ENCODE data around the gene ARHGEF4. TPM values are rescaled to one million over a fixed set of nuclear protein-coding genes. Genes with fewer than 3 reads are reported as not detected.

The ARHGEF4 gene
- total and polyA plus RNA-seq, 2 donors (not counting 3 experiments of a cell fraction or from before 2014, with no cell fraction given) = not detected

DNA sequence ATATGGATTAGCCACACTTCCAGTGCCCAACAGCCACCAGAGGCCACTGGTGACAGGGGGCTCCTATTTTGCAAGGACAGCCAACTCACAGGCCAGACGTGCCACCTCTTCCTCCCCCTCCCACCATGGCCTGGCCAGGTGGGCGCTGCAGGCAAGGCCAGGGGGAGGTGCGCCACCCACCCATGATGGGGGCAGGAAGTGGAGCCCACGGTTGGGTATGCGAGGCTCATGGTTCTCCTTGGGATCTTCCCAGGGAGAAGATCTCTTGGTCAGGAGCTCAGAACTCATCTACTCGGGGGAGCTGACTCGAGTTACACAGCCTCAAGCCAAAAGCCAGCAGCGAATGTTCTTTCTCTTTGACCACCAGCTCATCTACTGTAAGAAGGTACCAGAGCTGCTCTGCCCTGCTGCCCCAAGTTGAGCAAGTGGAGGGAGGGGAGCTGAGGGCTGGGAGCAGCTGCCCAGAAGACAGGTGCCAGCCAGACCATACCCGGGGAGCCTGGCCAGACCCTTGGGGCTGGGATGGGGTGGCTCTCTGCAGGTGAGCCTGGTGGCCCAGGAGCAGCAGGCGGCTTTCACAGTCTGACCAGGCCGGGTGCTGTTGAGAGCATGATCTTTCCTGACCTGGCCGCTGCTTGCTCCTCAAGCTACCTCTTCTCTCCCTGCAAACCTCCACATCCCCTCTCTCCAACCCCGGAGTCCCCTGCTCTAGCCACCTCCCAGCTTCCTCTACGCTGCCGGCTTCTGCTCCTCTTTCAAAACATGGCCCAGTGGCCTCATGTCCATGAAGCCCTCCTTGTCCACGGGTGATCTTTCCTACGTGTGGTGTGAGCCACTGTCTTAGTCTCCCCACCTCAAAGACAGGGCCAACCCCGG, 206.7 kb downstream of the ARHGEF4 start:
- TF ChIP-seq JUN (IDR thresholded peaks at IDR 0.05; ENCODE audit: borderline replicate concordance, insufficient read depth, insufficient read length, low read depth) = no peak
- no peak for TF ChIP-seq POLR2AphosphoS5 (IDR thresholded peaks at IDR 0.05; ENCODE audit: insufficient read depth, low read depth, low read length)
- TF ChIP-seq POLR2A (IDR thresholded peaks at IDR 0.05; ENCODE audit: low read depth, low read length) = no peak
- no peak for TF ChIP-seq EZH2 (IDR thresholded peaks at IDR 0.05; ENCODE audit: borderline replicate concordance, low read depth, low read length, severe bottlenecking)
- no peak for TF ChIP-seq FOS (IDR thresholded peaks at IDR 0.05; ENCODE audit: borderline replicate concordance, insufficient read depth, low read length)
- no peak for TF ChIP-seq GATA2 (IDR thresholded peaks at IDR 0.05; ENCODE audit: insufficient read depth, insufficient read length, low read depth, low read length)
- TF ChIP-seq, protein P1, sequence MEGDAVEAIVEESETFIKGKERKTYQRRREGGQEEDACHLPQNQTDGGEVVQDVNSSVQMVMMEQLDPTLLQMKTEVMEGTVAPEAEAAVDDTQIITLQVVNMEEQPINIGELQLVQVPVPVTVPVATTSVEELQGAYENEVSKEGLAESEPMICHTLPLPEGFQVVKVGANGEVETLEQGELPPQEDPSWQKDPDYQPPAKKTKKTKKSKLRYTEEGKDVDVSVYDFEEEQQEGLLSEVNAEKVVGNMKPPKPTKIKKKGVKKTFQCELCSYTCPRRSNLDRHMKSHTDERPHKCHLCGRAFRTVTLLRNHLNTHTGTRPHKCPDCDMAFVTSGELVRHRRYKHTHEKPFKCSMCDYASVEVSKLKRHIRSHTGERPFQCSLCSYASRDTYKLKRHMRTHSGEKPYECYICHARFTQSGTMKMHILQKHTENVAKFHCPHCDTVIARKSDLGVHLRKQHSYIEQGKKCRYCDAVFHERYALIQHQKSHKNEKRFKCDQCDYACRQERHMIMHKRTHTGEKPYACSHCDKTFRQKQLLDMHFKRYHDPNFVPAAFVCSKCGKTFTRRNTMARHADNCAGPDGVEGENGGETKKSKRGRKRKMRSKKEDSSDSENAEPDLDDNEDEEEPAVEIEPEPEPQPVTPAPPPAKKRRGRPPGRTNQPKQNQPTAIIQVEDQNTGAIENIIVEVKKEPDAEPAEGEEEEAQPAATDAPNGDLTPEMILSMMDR (IDR thresholded peaks at IDR 0.05; ENCODE audit: extremely low read depth in 1 of 2, insufficient read depth in 1 of 2, low read depth in 1 of 2, low read length in 2 of 2) = no peak
- no peak for TF ChIP-seq MAX (IDR thresholded peaks at IDR 0.05; ENCODE audit: insufficient read depth, insufficient read length)
- TF ChIP-seq MYC (IDR thresholded peaks at IDR 0.05; ENCODE audit: low read depth, low read length) = no peak
- dilution Hi-C loops (cut with MboI; ENCODE audit: extremely low pct_ligation_motif_present, low sequenced_read_pairs) (no loop called here), intact Hi-C loops (cut with micrococcal nuclease) (loop anchor here (10.0 kb wide), 1 partner anchor 249 kb away; no protein-coding TSS in a partner anchor)
- no peaks in the 10 kb centered on the region for H3K79me2 ChIP-seq (ENCODE audit: control insufficient read depth, insufficient read depth, low read length)
- H3K27ac ChIP-seq (ENCODE audit: insufficient read depth, low read depth, low read length) = no peak overlapping the region
- no peaks in the 10 kb centered on the region for H4K20me1 ChIP-seq (replicated peaks; ENCODE audit: control insufficient read depth, extremely low read depth, insufficient read depth, low read length)
- no peak overlapping the region for H3K4me3 ChIP-seq (replicated peaks in 1 of 3; ENCODE audit: insufficient read depth in 1 of 3, low read depth in 1 of 3, low read length in 3 of 3)
- no peaks in the 10 kb centered on the region for H3K9me3 ChIP-seq (replicated peaks; ENCODE audit: control insufficient read depth, insufficient read depth, low read length)
- no peak for FAIRE-seq
- H3K9ac ChIP-seq (replicated peaks; ENCODE audit: extremely low read depth, insufficient read depth, low read length) = no peak overlapping the region
- ChIA-PET POLR2A (no interaction called here), CTCF (no interaction called here)
- H3K4me2 ChIP-seq (ENCODE audit: insufficient read depth, low read length) = no peak overlapping the region
- no peak for DNase-seq (ENCODE audit: low read depth, low spot score)
- H3K9me1 ChIP-seq (replicated peaks; ENCODE audit: control insufficient read depth, extremely low read depth, insufficient read depth, low read length) = no peaks in the 10 kb centered on the region
- H2AFZ ChIP-seq (ENCODE audit: low read depth, low read length) = no peak overlapping the region
- BruUV-seq (replicated peaks) = no TSS peak
- H3K4me1 ChIP-seq (ENCODE audit: control insufficient read depth, extremely low read depth, insufficient read depth, low read length) = no peaks in the 10 kb centered on the region
- peaks cover 19 to 26% of the 10 kb centered on the region in 2 experiments for H3K27me3 ChIP-seq (ENCODE audit: control insufficient read depth in 2 of 2, insufficient read depth in 2 of 2, low read length in 2 of 2)
- H3K36me3 ChIP-seq (ENCODE audit: control insufficient read depth in 2 of 2, extremely low read depth in 1 of 2, insufficient read depth in 2 of 2, low read length in 2 of 2) = peaks cover 0 to 9% of the 10 kb centered on the region in 2 experiments

Measured in endothelial cell of umbilical vein (primary cell).